Lung microvascular endothelial cell (primary cell): Measurements from ENCODE around the gene CACTIN. TPM values are rescaled to one million over a fixed set of nuclear protein-coding genes. Genes with fewer than 3 reads are reported as not detected.
"Not testable (repeated sequence)": the region's sequence is repeated elsewhere in the genome, so short reads cannot be mapped to it uniquely, and the experiment has no call there.

Experiments
- DNase-seq, 2 donors: peaks; one replicate each; pipeline versions ENCODE4 v3.0.0 to v3.0.0-alpha.2; 2010; ENCODE audit warnings: low read depth in 2 of 2
- total RNA-seq: library from RNA; depleted of rRNA; stranded (reverse); fragments of >200 nt; gene quantifications from 2 replicates; pipeline ENCODE4 v1.2.1, GENCODE V29; 2014

Gene CACTIN
- total RNA-seq, 1 donor from 2014 or later, result 21.6 TPM

GRCh38 chr19:3572132-3572854 is 54.3 kb downstream of the CACTIN start:
- DNase-seq, result peak; percentile 100

GRCh38 chr19:3570606-3571011 is 56.0 kb downstream of the CACTIN start:
- DNase-seq, result no peak

GRCh38 chr19:3570042-3570441 is 56.5 kb downstream of the CACTIN start:
- DNase-seq, result not testable (repeated sequence)

GRCh38 chr19:3565139-3565538 is 61.5 kb downstream of the CACTIN start:
- DNase-seq, result no peak

GRCh38 chr19:3563709-3564524 is 62.7 kb downstream of the CACTIN start:
- DNase-seq, result no peak

Other genes with a start within 250 kb of the CACTIN start
- gene SMIM24, start 146.3 kb downstream of the CACTIN start, total RNA-seq, result not detected in 2 replicates
- gene SMIM44, start 143.3 kb downstream of the CACTIN start, total RNA-seq, result not detected in 2 replicates
- gene DOHH, start 126.1 kb downstream of the CACTIN start, total RNA-seq, result 6.8 and 10.1 TPM in 2 replicates
- gene FZR1, start 120.5 kb downstream of the CACTIN start, total RNA-seq, result 21.1 and 25.2 TPM in 2 replicates
- gene TEKTIP1, start 87.6 kb downstream of the CACTIN start, total RNA-seq, result not detected in 2 replicates
- 47.5 and 84.7 TPM in 2 replicates for gene MFSD12, start 69.2 kb downstream of the CACTIN start, total RNA-seq
- gene HMG20B, start 53.8 kb downstream of the CACTIN start, total RNA-seq, result 59.1 and 60.5 TPM in 2 replicates
- 0.20 and 0.65 TPM in 2 replicates for gene GIPC3, start 41.3 kb downstream of the CACTIN start, total RNA-seq
- gene TBXA2R, start 19.9 kb downstream of the CACTIN start, total RNA-seq, result 0.99 and 1.5 TPM in 2 replicates
- gene PIP5K1C, start 73.7 kb upstream of the CACTIN start, total RNA-seq, result 19.0 and 28.0 TPM in 2 replicates
- gene TJP3, start 81.6 kb upstream of the CACTIN start, total RNA-seq, result not detected in 2 replicates
- 9.2 and 20.6 TPM in 2 replicates for gene APBA3, start 134.9 kb upstream of the CACTIN start, total RNA-seq
- 61.1 and 61.2 TPM in 2 replicates for gene MRPL54, start 135.9 kb upstream of the CACTIN start, total RNA-seq
- not detected in 2 replicates for gene RAX2, start 145.4 kb upstream of the CACTIN start, total RNA-seq
- gene MATK, start 159.6 kb upstream of the CACTIN start, total RNA-seq, result 0.20 and 0.22 TPM in 2 replicates
- gene ZFR2, start 242.2 kb upstream of the CACTIN start, total RNA-seq, result not detected in 2 replicates